Bronchial smooth muscle cell (primary cell): ENCODE results near the gene PHF3. TPM values are rescaled to one million over a fixed set of nuclear protein-coding genes. Genes with fewer than 3 reads are reported as not detected.

Source experiments
- total RNA-seq: library from RNA; depleted of rRNA; stranded (reverse); fragments of >200 nt; gene quantifications from 2 replicates; pipeline ENCODE4 v1.2.1, GENCODE V29; 2014

PHF3 gene, protein sequence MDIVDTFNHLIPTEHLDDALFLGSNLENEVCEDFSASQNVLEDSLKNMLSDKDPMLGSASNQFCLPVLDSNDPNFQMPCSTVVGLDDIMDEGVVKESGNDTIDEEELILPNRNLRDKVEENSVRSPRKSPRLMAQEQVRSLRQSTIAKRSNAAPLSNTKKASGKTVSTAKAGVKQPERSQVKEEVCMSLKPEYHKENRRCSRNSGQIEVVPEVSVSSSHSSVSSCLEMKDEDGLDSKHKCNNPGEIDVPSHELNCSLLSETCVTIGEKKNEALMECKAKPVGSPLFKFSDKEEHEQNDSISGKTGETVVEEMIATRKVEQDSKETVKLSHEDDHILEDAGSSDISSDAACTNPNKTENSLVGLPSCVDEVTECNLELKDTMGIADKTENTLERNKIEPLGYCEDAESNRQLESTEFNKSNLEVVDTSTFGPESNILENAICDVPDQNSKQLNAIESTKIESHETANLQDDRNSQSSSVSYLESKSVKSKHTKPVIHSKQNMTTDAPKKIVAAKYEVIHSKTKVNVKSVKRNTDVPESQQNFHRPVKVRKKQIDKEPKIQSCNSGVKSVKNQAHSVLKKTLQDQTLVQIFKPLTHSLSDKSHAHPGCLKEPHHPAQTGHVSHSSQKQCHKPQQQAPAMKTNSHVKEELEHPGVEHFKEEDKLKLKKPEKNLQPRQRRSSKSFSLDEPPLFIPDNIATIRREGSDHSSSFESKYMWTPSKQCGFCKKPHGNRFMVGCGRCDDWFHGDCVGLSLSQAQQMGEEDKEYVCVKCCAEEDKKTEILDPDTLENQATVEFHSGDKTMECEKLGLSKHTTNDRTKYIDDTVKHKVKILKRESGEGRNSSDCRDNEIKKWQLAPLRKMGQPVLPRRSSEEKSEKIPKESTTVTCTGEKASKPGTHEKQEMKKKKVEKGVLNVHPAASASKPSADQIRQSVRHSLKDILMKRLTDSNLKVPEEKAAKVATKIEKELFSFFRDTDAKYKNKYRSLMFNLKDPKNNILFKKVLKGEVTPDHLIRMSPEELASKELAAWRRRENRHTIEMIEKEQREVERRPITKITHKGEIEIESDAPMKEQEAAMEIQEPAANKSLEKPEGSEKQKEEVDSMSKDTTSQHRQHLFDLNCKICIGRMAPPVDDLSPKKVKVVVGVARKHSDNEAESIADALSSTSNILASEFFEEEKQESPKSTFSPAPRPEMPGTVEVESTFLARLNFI (N-terminal part only)
- 52.3 and 53.5 TPM in 2 replicates for total RNA-seq

DNA sequence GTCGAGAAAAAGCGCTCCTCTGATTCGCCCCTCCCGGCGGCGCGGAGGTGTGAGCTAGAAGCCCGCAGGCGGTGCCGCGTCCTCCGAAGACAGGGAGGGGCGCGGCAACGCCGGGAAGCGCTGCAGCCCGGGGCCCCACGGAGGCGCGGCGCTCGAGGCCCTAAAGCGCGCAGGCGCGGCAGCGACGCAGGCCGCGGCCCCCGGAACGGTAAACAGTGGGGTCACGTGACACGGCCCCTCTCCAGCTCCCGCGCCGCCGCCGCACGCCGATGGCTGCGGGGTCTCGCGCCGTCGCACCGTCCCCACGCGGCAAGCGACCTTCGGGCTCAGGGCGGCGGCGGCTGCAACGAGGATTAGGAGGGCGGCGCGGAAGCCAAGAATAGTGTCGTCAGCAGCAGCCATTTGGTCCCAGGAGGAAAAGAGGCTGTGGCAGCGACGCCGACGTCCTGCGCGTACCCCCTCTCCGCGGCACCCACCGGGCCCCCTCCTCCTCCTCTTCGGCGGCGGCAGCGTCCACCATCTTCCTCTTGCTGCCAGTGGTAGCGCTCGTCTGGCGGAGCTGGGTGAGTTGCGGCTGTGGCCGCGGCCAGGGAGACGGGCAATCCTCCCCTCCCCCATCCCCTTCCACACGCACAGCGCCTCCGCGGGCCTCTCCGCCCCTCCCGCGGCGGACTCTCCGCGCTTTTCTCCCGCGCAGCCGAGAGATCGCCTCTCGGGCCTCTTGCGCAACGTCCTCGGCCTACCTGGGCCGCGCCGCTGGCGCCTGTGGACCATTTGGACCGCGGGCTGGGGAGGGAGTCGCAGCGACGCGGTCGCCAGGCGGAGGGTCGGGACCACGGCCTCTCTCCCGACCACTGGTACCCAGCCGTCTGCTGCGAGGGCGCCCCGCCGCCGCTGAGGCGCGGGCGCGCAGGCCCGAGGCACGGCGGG lies at the start of gene PHF3:
TSS of gene PHF3 (plus strand) at position 215 of the 930 bp plus-strand sequence. CDS start 10,750 bp downstream, outside the sequence.

Other genes starting within 250 kb of the PHF3 start
- 28.7 and 30.1 TPM in 2 replicates for gene PTP4A1, start 63.3 kb upstream of the PHF3 start, total RNA-seq